Caco-2 (cell line): ENCODE results near the gene UNC80. TPM values are rescaled to one million over a fixed set of nuclear protein-coding genes. Genes with fewer than 3 reads are reported as not detected.

Experiments used
- BruUV-seq: library from RNA; stranded (reverse); fragments of 400-500 nt; replicated peaks from 2 replicates; lab custom pipeline; 2021; lab: Mats Ljungman, UMichigan
- CTCF ChIA-PET: fragments of 300-600 bp; sonication (Branson Sonifier 250); formaldehyde crosslinking; loops from one replicate; lab custom pipeline; 2022; ENCODE audit warnings: antibody characterized with exemption; lab: Charles Lee
- POLR2A ChIA-PET: fragments of 300-600 bp; sonication (Branson Sonifier 250); formaldehyde crosslinking; loops from one replicate; lab custom pipeline; 2022; ENCODE audit warnings: antibody characterized with exemption; lab: Charles Lee
- DNase-seq, 2 experiments: peaks; one replicate each; pipeline versions ENCODE4 v3.0.0 to v3.0.0-alpha.2; 2020 to 2022
- H3K27me3 ChIP-seq: replicated peaks from 2 replicates; pipeline ENCODE4 v1.6.0; 2011; ENCODE audit warnings: low read length; ENCODE audit not compliant: control insufficient read depth, insufficient read depth
- H3K36me3 ChIP-seq: 2 replicates; pipeline ENCODE4 v1.5.1; 2011; ENCODE audit warnings: low read length; ENCODE audit not compliant: control insufficient read depth, insufficient read depth
- H3K4me1 ChIP-seq: fragments of 250-450 bp; sonication (Bioruptor Pico); 2 replicates; pipeline ENCODE4 v1.5.1; 2020; ENCODE audit warnings: mild to moderate bottlenecking
- H3K4me3 ChIP-seq: 2 replicates; pipeline ENCODE4 v1.5.1; 2011; ENCODE audit warnings: low read depth, mild to moderate bottlenecking, control low read depth, low read length
- H3K9me3 ChIP-seq: fragments of 250-450 bp; sonication (Bioruptor Pico); 2 replicates; pipeline ENCODE4 v1.5.1; 2020; ENCODE audit warnings: mild to moderate bottlenecking, moderate library complexity
- H3K27ac Mint-ChIP-seq: one replicate; pipeline ENCODE4 v1.8.0; 2022; ENCODE audit warnings: mixed read lengths; ENCODE audit not compliant: unreplicated experiment
- H3K27me3 Mint-ChIP-seq: one replicate; pipeline ENCODE4 v1.8.0; 2022; ENCODE audit warnings: mixed read lengths; ENCODE audit not compliant: insufficient read depth, unreplicated experiment
- H3K36me3 Mint-ChIP-seq: one replicate; pipeline ENCODE4 v1.8.0; 2022; ENCODE audit warnings: mild to moderate bottlenecking, mixed read lengths; ENCODE audit not compliant: insufficient read depth, unreplicated experiment
- H3K4me1 Mint-ChIP-seq: one replicate; pipeline ENCODE4 v1.8.0; 2022; ENCODE audit warnings: low read depth, mixed read lengths; ENCODE audit not compliant: unreplicated experiment
- H3K4me3 Mint-ChIP-seq: one replicate; pipeline ENCODE4 v1.8.0; 2022; ENCODE audit warnings: mild to moderate bottlenecking, moderate library complexity, mixed read lengths; ENCODE audit not compliant: unreplicated experiment
- H3K9me3 Mint-ChIP-seq: one replicate; pipeline ENCODE4 v1.8.0; 2022; ENCODE audit warnings: mixed read lengths; ENCODE audit not compliant: unreplicated experiment
- intact Hi-C: fragments of 100-400 bp; cut with micrococcal nuclease; formaldehyde crosslinking; loops from one replicate; pipeline ENCODE4 v1.10.0; 2022; ENCODE audit not compliant: unreplicated experiment
- total RNA-seq: library from RNA; stranded (reverse); gene quantifications from 2 replicates; pipeline ENCODE4 v1.2.3, GENCODE V29; 2022
- TF ChIP-seq, protein P1 (sequence below), 2 experiments: fragments of 200-600 bp in 1 of 2; IDR thresholded peaks; 1 replicate in 1 of 2; 2 replicates in 1 of 2; pipeline versions ENCODE4 v1.5.1 to v1.8.0; 2011 to 2022; ENCODE audit warnings: antibody characterized with exemption in 1 of 2, control low read depth in 1 of 2, inconsistent platforms in 1 of 2, low read depth in 1 of 2, low read length in 1 of 2, mild to moderate bottlenecking in 1 of 2, moderate library complexity in 1 of 2; ENCODE audit not compliant: insufficient read depth in 1 of 2, severe bottlenecking in 1 of 2, unreplicated experiment in 1 of 2

Gene UNC80
- total RNA-seq, 1 experiment from 2014 or later, result not detected

DNA sequence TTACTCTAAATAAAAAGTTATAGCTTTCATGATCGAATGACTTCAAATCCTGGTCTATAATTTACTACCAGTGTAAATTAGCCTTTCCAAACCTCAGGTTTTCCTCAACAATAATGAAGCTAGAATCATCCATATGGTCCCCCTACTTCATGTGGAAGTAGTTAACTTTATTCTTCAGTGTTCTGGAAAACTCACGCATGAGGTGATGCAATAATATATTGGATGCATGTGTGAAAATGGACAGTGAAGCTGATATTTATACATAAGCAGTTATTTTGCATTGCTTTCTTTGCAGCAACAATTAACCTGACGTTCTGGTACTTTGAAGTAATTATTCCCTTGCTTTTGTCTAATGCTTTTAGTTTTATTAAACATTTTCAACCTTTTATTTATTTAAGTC is 18.6 kb upstream of the UNC80 start:
- ChIA-PET POLR2A (no interaction called here), CTCF (no interaction called here)
- Histone ChIP-seq H3K4me3 (no peak overlapping the region), H3K27me3 (no peaks in the 10 kb centered on the region), H3K36me3 (no peaks in the 10 kb centered on the region), H3K4me1 (no peaks in the 10 kb centered on the region), H3K9me3 (no peaks in the 10 kb centered on the region)
- intact Hi-C loops, result no loop called here
- no TSS peak for BruUV-seq
- TF ChIP-seq, protein P1, sequence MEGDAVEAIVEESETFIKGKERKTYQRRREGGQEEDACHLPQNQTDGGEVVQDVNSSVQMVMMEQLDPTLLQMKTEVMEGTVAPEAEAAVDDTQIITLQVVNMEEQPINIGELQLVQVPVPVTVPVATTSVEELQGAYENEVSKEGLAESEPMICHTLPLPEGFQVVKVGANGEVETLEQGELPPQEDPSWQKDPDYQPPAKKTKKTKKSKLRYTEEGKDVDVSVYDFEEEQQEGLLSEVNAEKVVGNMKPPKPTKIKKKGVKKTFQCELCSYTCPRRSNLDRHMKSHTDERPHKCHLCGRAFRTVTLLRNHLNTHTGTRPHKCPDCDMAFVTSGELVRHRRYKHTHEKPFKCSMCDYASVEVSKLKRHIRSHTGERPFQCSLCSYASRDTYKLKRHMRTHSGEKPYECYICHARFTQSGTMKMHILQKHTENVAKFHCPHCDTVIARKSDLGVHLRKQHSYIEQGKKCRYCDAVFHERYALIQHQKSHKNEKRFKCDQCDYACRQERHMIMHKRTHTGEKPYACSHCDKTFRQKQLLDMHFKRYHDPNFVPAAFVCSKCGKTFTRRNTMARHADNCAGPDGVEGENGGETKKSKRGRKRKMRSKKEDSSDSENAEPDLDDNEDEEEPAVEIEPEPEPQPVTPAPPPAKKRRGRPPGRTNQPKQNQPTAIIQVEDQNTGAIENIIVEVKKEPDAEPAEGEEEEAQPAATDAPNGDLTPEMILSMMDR (IDR thresholded peaks at IDR 0.05; ENCODE audit: insufficient read depth in 1 of 2, low read depth in 1 of 2, low read length in 1 of 2, severe bottlenecking in 1 of 2, unreplicated experiment in 1 of 2), result no peak
- Mint-ChIP-seq H3K36me3 (no peaks in the 10 kb centered on the region), H3K27me3 (no peaks in the 10 kb centered on the region), H3K4me3 (no peak overlapping the region), H3K27ac (no peak overlapping the region), H3K9me3 (no peaks in the 10 kb centered on the region), H3K4me1 (no peaks in the 10 kb centered on the region)
- no peak for DNase-seq

DNA sequence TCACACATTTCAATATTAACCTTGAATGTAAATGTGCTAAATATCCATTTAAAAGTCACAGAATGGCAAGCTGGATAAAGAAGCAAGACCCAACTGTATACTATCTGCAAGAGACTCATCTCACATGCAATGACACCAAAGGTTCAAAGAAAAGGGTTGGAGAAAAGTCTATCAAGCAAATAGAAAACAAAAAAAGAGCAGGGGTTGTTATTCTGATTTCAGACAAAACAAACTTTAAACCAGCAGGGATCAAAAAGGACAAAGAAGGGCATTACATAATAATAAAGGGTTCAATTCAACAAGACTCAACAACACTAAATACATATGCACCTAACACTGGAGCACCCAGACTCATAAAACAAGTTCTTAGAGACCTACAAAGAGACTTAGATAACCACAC is 14.5 kb upstream of the UNC80 start:
- Histone ChIP-seq H3K4me1 (no peaks in the 10 kb centered on the region), H3K36me3 (no peaks in the 10 kb centered on the region), H3K9me3 (no peaks in the 10 kb centered on the region), H3K27me3 (no peaks in the 10 kb centered on the region), H3K4me3 (no peak overlapping the region)
- H3K27me3 Mint-ChIP-seq, result no peaks in the 10 kb centered on the region
- H3K9me3 Mint-ChIP-seq, result no peaks in the 10 kb centered on the region
- H3K4me3 Mint-ChIP-seq, result no peak overlapping the region
- intact Hi-C loops, result no loop called here
- DNase-seq, result no peak
- TF ChIP-seq, protein P1 (IDR thresholded peaks at IDR 0.05; ENCODE audit: insufficient read depth in 1 of 2, low read depth in 1 of 2, low read length in 1 of 2, severe bottlenecking in 1 of 2, unreplicated experiment in 1 of 2), result no peak
- no peaks in the 10 kb centered on the region for H3K36me3 Mint-ChIP-seq
- H3K4me1 Mint-ChIP-seq, result no peaks in the 10 kb centered on the region
- CTCF ChIA-PET, result no interaction called here
- POLR2A ChIA-PET, result no interaction called here
- BruUV-seq, result no TSS peak
- no peak overlapping the region for H3K27ac Mint-ChIP-seq

- no TSS peak for BruUV-seq
- Mint-ChIP-seq H3K36me3 (no peaks in the 10 kb centered on the region), H3K4me3 (no peak overlapping the region), H3K27ac (no peak overlapping the region), H3K9me3 (no peaks in the 10 kb centered on the region), H3K4me1 (no peaks in the 10 kb centered on the region), H3K27me3 (no peaks in the 10 kb centered on the region)
- Histone ChIP-seq H3K9me3 (no peaks in the 10 kb centered on the region), H3K4me3 (no peak overlapping the region), H3K27me3 (no peaks in the 10 kb centered on the region), H3K36me3 (no peaks in the 10 kb centered on the region), H3K4me1 (no peaks in the 10 kb centered on the region)
- intact Hi-C loops, result no loop called here
- ChIA-PET POLR2A (no interaction called here), CTCF (no interaction called here)
- TF ChIP-seq, protein P1 (IDR thresholded peaks at IDR 0.05; ENCODE audit: insufficient read depth in 1 of 2, low read depth in 1 of 2, low read length in 1 of 2, severe bottlenecking in 1 of 2, unreplicated experiment in 1 of 2), result no peak
- no peak for DNase-seq
These were observed 10.1 kb upstream of the UNC80 start for GRCh38 chr2:209761566-209761965.
